DMS 273 (cell line): ENCODE measurements around the gene TM4SF5.
A peak's percentile ranks its signal among the peaks of the same experiment; 100 is the strongest.

Experiments
- DNase-seq: peaks from one replicate; lab custom pipeline; 2025; ENCODE audit not compliant: unreplicated experiment; lab: John Stamatoyannopoulos, UW

TM4SF5 gene

GRCh38 chr17:4771519-4772234 lies at the start of gene TM4SF5:
TM4SF5 (plus strand) TSS chr17:4771886; CDS start chr17:4771923, 37 bp downstream.
- DNase-seq: peak; percentile 86

- DNase-seq: peak; percentile 45
Observed at GRCh38 chr17:4722678-4723240, 48.9 kb upstream of the TM4SF5 start.

GRCh38 chr17:4724650-4725049 lies 47.0 kb upstream of the TM4SF5 start:
- DNase-seq: no peak

GRCh38 chr17:4725646-4726310 lies 45.9 kb upstream of the TM4SF5 start:
- no peak for DNase-seq

- DNase-seq: no peak
Observed at GRCh38 chr17:4728124-4728523, 43.6 kb upstream of the TM4SF5 start.

- DNase-seq: no peak
Observed at GRCh38 chr17:4733073-4733531, 38.6 kb upstream of the TM4SF5 start.

GRCh38 chr17:4734857-4735475 lies 36.7 kb upstream of the TM4SF5 start:
- no peak for DNase-seq

- DNase-seq: no peak
Observed at GRCh38 chr17:4735876-4736651, 35.6 kb upstream of the TM4SF5 start.

- DNase-seq: no peak
Observed at GRCh38 chr17:4738136-4739121, 33.3 kb upstream of the TM4SF5 start.

GRCh38 chr17:4739122-4740024 lies 32.3 kb upstream of the TM4SF5 start, which contains the start of the genes CXCL16 and ZMYND15:
CXCL16 (minus strand) TSS chr17:4739928; CDS start chr17:4739339, 589 bp downstream.
ZMYND15 (plus strand) TSS chr17:4739833; CDS start chr17:4740549, 716 bp downstream.
- DNase-seq: peak; percentile 61

- DNase-seq: no peak
Observed at GRCh38 chr17:4740025-4740351, 31.7 kb upstream of the TM4SF5 start.

GRCh38 chr17:4740584-4740983 lies 31.1 kb upstream of the TM4SF5 start:
- no peak for DNase-seq

- no peak for DNase-seq
Observed at GRCh38 chr17:4741544-4741943, 30.1 kb upstream of the TM4SF5 start.

- no peak for DNase-seq
Observed at GRCh38 chr17:4742133-4742532, 29.6 kb upstream of the TM4SF5 start.

GRCh38 chr17:4742629-4743028 lies 29.1 kb upstream of the TM4SF5 start:
- no peak for DNase-seq

- no peak for DNase-seq
Observed at GRCh38 chr17:4743216-4743615, 28.5 kb upstream of the TM4SF5 start.

- DNase-seq: no peak
Observed at GRCh38 chr17:4743898-4744297, 27.8 kb upstream of the TM4SF5 start.
